OCI-LY7 (cell line): Measurements from ENCODE around the gene RASA1. TPM values are rescaled to one million over a fixed set of nuclear protein-coding genes. Genes with fewer than 3 reads are reported as not detected.

Experiments
- BruUV-seq: library from RNA; stranded (reverse); fragments of 400-500 nt; replicated peaks from 2 replicates; lab custom pipeline; 2021; lab: Mats Ljungman, UMichigan
- CTCF ChIA-PET: fragments of 300-600 bp; sonication (Branson Sonifier 250); formaldehyde crosslinking; loops from one replicate; lab custom pipeline; 2022; ENCODE audit warnings: antibody characterized with exemption; ENCODE audit not compliant: unreplicated experiment; lab: Charles Lee
- POLR2A ChIA-PET: fragments of 300-600 bp; sonication (Branson Sonifier 250); formaldehyde crosslinking; loops from one replicate; lab custom pipeline; 2022; ENCODE audit warnings: antibody characterized with exemption; lab: Charles Lee
- DNase-seq: peaks from one replicate; pipeline ENCODE4 v3.0.0-alpha.2; 2015; ENCODE audit warnings: low spot score
- H2AFZ ChIP-seq: fragments of 200-600 bp; sonication (generic), shearing (Covaris generic); 2 replicates; pipeline ENCODE4 v1.6.1; 2014; ENCODE audit warnings: mild to moderate bottlenecking, antibody characterized with exemption, low read length, moderate library complexity
- H3K27ac ChIP-seq: fragments of 200-600 bp; sonication (generic); 2 replicates; pipeline ENCODE4 v1.5.1; 2014; ENCODE audit warnings: mixed run types, low read depth, mild to moderate bottlenecking, moderate library complexity, low read length, inconsistent platforms; ENCODE audit not compliant: poor library complexity, severe bottlenecking
- H3K36me3 ChIP-seq: fragments of 200-600 bp; sonication (generic); 2 replicates; pipeline ENCODE4 v1.6.1; 2014; ENCODE audit warnings: mild to moderate bottlenecking, antibody characterized with exemption, low read length, moderate library complexity, mixed read lengths; ENCODE audit not compliant: insufficient read depth
- H3K4me1 ChIP-seq: fragments of 200-600 bp; sonication (generic); 2 replicates; pipeline ENCODE4 v1.5.1; 2014; ENCODE audit warnings: mild to moderate bottlenecking, low read length; ENCODE audit not compliant: insufficient read depth, poor library complexity, severe bottlenecking
- H3K4me2 ChIP-seq: fragments of 200-600 bp; sonication (generic); 2 replicates; pipeline ENCODE4 v1.6.1; 2014; ENCODE audit warnings: mild to moderate bottlenecking, low read length
- H3K4me3 ChIP-seq: fragments of 200-600 bp; sonication (generic); 2 replicates; pipeline ENCODE4 v1.5.1; 2014; ENCODE audit warnings: mild to moderate bottlenecking, low read depth, low read length; ENCODE audit not compliant: poor library complexity, severe bottlenecking
- H3K79me2 ChIP-seq: fragments of 200-600 bp; sonication (generic); 2 replicates; pipeline ENCODE4 v1.6.1; 2016; ENCODE audit warnings: low read depth, mild to moderate bottlenecking, low read length, moderate library complexity, mixed read lengths; ENCODE audit not compliant: insufficient read depth
- H3K9me2 ChIP-seq: fragments of 200-600 bp; sonication (generic); 2 replicates; pipeline ENCODE4 v1.6.1; 2016; ENCODE audit warnings: mild to moderate bottlenecking, low read length, mixed read lengths; ENCODE audit not compliant: insufficient read depth
- H3K9me3 ChIP-seq: fragments of 200-600 bp; sonication (generic); 2 replicates; pipeline ENCODE4 v1.6.1; 2014; ENCODE audit warnings: mild to moderate bottlenecking, mixed run types, low read length, mixed read lengths
- H4K20me1 ChIP-seq: fragments of 200-600 bp; sonication (generic); 2 replicates; pipeline ENCODE4 v1.6.1; 2014; ENCODE audit warnings: mild to moderate bottlenecking, antibody characterized with exemption, low read length, moderate library complexity, mixed read lengths; ENCODE audit not compliant: insufficient read depth
- CTCF ChIP-seq: fragments of 200-600 bp; sonication (generic); conservative IDR thresholded peaks from 2 replicates; pipeline ENCODE4 v1.5.1; 2014; ENCODE audit warnings: mild to moderate bottlenecking, antibody characterized with exemption, low read length, moderate library complexity, mixed read lengths
- EZH2phosphoT487 ChIP-seq: fragments of 200-600 bp; sonication (generic); IDR thresholded peaks from 2 replicates; pipeline ENCODE4 v1.6.1; 2018; ENCODE audit warnings: low read depth, borderline replicate concordance, mild to moderate bottlenecking, mixed run types, antibody characterized with exemption, low read length, moderate library complexity, mixed read lengths
- intact Hi-C: fragments of 100-400 bp; cut with micrococcal nuclease; formaldehyde crosslinking; loops from one replicate; pipeline ENCODE4 v1.10.0; 2022; ENCODE audit not compliant: unreplicated experiment
- total RNA-seq, 2 experiments: library from RNA; depleted of rRNA in 1 of 2; stranded (reverse); fragments of >200 nt in 1 of 2; shearing (Covaris generic) in 1 of 2; gene quantifications; 2 replicates each; pipeline ENCODE4 v1.2.3, GENCODE V29; 2014 to 2022

The RASA1 gene
- total RNA-seq, 2 experiments from 2014 or later = 18.1 to 27.3 TPM

- TF ChIP-seq CTCF (no peak), EZH2phosphoT487 (no peak)
- no peaks in the 10 kb centered on the region for H4K20me1 ChIP-seq
- no peak for DNase-seq
- H3K79me2 ChIP-seq = no peaks in the 10 kb centered on the region
- H3K36me3 ChIP-seq = no peaks in the 10 kb centered on the region
- ChIA-PET CTCF (no interaction called here), POLR2A (interaction anchor here (0.6 to 1.7 kb wide), 3 partner anchors 9 to 155 kb away, joined by 3 to 5 read pairs (median 3); partner anchors contain the start of gene RASA1)
- no peaks in the 10 kb centered on the region for H3K9me3 ChIP-seq
- intact Hi-C loops = no loop called here
- BruUV-seq = no TSS peak
- no peak overlapping the region for H2AFZ ChIP-seq
- H3K4me1 ChIP-seq = no peaks in the 10 kb centered on the region
- no peak overlapping the region for H3K4me3 ChIP-seq
- H3K27ac ChIP-seq = no peak overlapping the region
- no peaks in the 10 kb centered on the region for H3K9me2 ChIP-seq
- H3K4me2 ChIP-seq = no peak overlapping the region
Measured at GRCh38 chr5:87258507-87258906, 9.2 kb upstream of the RASA1 start.

DNA sequence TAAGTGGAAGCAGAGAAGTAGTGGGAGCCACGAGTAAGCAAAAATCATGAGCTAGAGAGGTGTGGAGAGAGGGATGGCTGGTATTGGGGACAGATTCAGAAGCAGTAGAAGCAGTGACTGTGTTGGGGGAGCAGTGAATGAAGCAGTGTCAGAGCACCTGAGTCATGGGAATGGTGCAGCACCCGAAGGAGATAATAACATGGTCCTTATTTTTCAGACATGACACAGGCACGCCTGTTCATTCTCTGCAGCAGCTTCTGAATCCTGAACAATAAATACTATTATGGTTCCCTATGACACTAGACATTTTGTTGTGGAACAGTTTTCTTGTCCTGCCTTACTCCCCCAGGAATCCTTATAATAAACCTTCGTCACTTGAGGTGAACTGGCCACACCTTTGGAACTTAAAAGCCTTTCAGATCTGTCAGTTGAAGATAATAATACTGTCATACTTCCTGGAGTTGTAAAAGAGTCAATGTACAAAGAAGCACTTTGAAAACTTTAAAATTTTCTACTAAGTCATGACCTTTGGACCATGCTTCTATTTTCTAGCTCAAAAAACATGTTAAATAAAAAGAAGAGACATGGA is 7.0 kb upstream of the RASA1 start:
- Histone ChIP-seq H3K36me3 (no peaks in the 10 kb centered on the region), H3K9me3 (no peaks in the 10 kb centered on the region), H3K79me2 (no peaks in the 10 kb centered on the region), H3K4me1 (no peaks in the 10 kb centered on the region), H3K27ac (no peak overlapping the region), H3K4me2 (no peak overlapping the region), H4K20me1 (no peaks in the 10 kb centered on the region), H2AFZ (no peak overlapping the region), H3K4me3 (no peak overlapping the region), H3K9me2 (no peaks in the 10 kb centered on the region)
- no peak for DNase-seq
- ChIA-PET POLR2A (no interaction called here), CTCF (no interaction called here)
- intact Hi-C loops = no loop called here
- TF ChIP-seq EZH2phosphoT487 (no peak), CTCF (no peak)
- no TSS peak for BruUV-seq

DNA sequence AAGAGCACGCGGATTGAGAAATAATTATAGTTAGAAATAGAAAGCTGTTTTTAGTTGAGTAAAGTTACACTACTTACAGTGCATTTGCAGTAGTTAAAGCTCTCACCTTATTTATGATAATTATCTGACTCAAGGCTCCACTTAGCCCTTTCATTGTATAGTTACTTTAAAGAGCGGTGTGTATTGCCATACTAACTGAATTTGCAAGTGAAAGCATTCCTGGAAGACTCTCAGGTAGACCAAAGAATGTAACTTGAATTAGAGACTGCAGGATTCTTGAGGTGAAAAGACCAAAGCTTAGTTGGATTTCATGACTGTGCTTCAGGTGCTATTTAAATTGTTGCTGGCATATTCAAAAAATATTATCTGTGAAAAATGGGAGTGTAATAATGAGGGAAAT is 4.2 kb upstream of the RASA1 start:
- Histone ChIP-seq H2AFZ (no peak overlapping the region), H4K20me1 (no peaks in the 10 kb centered on the region), H3K36me3 (no peaks in the 10 kb centered on the region), H3K27ac (no peak overlapping the region), H3K79me2 (peaks cover 1% of the 10 kb centered on the region; the same call in 1 of the 2 replicates), H3K4me3 (no peak overlapping the region), H3K9me3 (no peaks in the 10 kb centered on the region), H3K4me1 (peaks cover 7% of the 10 kb centered on the region), H3K4me2 (no peak overlapping the region), H3K9me2 (no peaks in the 10 kb centered on the region)
- CTCF ChIA-PET = no interaction called here
- no peak for DNase-seq
- no TSS peak for BruUV-seq
- no peak for TF ChIP-seq EZH2phosphoT487
- no peak for TF ChIP-seq CTCF
- intact Hi-C loops = no loop called here
- POLR2A ChIA-PET = interaction anchor here (0.6 to 1.0 kb wide), 3 partner anchors 7 to 20 kb away, joined by 3 read pairs; no protein-coding TSS in a partner anchor
